Endothelial cell of umbilical vein (primary cell): Measurements from ENCODE around the gene CHD9NB. TPM values are rescaled to one million over a fixed set of nuclear protein-coding genes. Genes with fewer than 3 reads are reported as not detected.

Experiments used
- BruUV-seq: library from RNA; stranded (reverse); fragments of 400-500 nt; replicated peaks from 2 replicates; lab custom pipeline; 2021; lab: Mats Ljungman, UMichigan
- CTCF ChIA-PET: fragments of 300-600, 350-600 bp; sonication (Branson Sonifier 250); formaldehyde crosslinking; loops from one replicate; lab custom pipeline; 2021; ENCODE audit warnings: antibody characterized with exemption, inconsistent platforms; lab: Charles Lee
- POLR2A ChIA-PET: fragments of 300-600, 350-600 bp; sonication (Branson Sonifier 250); formaldehyde crosslinking; loops from one replicate; lab custom pipeline; 2021; ENCODE audit warnings: antibody characterized with exemption, inconsistent platforms; lab: Charles Lee
- DNase-seq: peaks from one replicate; pipeline ENCODE4 v3.0.0-alpha.2; 2011; ENCODE audit warnings: low read depth, low spot score
- FAIRE-seq: peaks from 2 replicates; lab custom pipeline; 2011; peaks lifted over from hg19 to GRCh38; lab: Jason Lieb, UNC
- H2AFZ ChIP-seq: 2 replicates; pipeline ENCODE4 v1.6.0; 2012; ENCODE audit warnings: low read depth, low read length, control low read depth, inconsistent platforms
- H3K27ac ChIP-seq: 2 replicates; pipeline ENCODE4 v1.5.1; 2011; ENCODE audit warnings: low read depth, mild to moderate bottlenecking, control low read depth, low read length, moderate library complexity; ENCODE audit not compliant: insufficient read depth
- H3K27me3 ChIP-seq, 2 experiments: 2 replicates each; pipeline versions ENCODE4 v1.6.0 to v1.6.1; 2011; ENCODE audit warnings: low read length in 2 of 2, mixed read lengths in 1 of 2; ENCODE audit not compliant: control insufficient read depth in 2 of 2, insufficient read depth in 2 of 2
- H3K36me3 ChIP-seq, 2 experiments: 2 replicates in 1 of 2; 3 replicates in 1 of 2; pipeline ENCODE4 v1.5.1; 2011; ENCODE audit warnings: low read length in 2 of 2, mild to moderate bottlenecking in 1 of 2, moderate library complexity in 1 of 2; ENCODE audit not compliant: control insufficient read depth in 2 of 2, insufficient read depth in 2 of 2; ENCODE audit errors: extremely low read depth in 1 of 2
- H3K4me1 ChIP-seq: 3 replicates; pipeline ENCODE4 v1.5.1; 2011; ENCODE audit warnings: mild to moderate bottlenecking, low read length; ENCODE audit not compliant: control insufficient read depth, insufficient read depth; ENCODE audit errors: extremely low read depth
- H3K4me2 ChIP-seq: 2 replicates; pipeline ENCODE4 v1.6.1; 2011; ENCODE audit warnings: low read length, control low read depth, mixed read lengths; ENCODE audit not compliant: insufficient read depth
- H3K4me3 ChIP-seq, 3 experiments: fragments of 200-600 bp in 1 of 3; sonication (generic), shearing (Covaris generic) in 1 of 3; replicated peaks in 1 of 3; 2 replicates each; pipeline ENCODE4 v1.5.1; 2011 to 2016; ENCODE audit warnings: control low read depth in 3 of 3, low read length in 3 of 3, mild to moderate bottlenecking in 2 of 3, inconsistent platforms in 1 of 3, low read depth in 1 of 3, moderate library complexity in 1 of 3; ENCODE audit not compliant: insufficient read depth in 1 of 3
- H3K79me2 ChIP-seq: 2 replicates; pipeline ENCODE4 v1.6.0; 2012; ENCODE audit warnings: low read length, inconsistent platforms; ENCODE audit not compliant: control insufficient read depth, insufficient read depth
- H3K9ac ChIP-seq: replicated peaks from 2 replicates; pipeline ENCODE3; 2011; ENCODE audit warnings: low read length, control low read depth; ENCODE audit not compliant: insufficient read depth; ENCODE audit errors: extremely low read depth
- H3K9me1 ChIP-seq: replicated peaks from 3 replicates; pipeline ENCODE4 v1.6.0; 2011; ENCODE audit warnings: mild to moderate bottlenecking, low read length; ENCODE audit not compliant: control insufficient read depth, insufficient read depth; ENCODE audit errors: extremely low read depth
- H3K9me3 ChIP-seq: replicated peaks from 2 replicates; pipeline ENCODE4 v1.5.1; 2012; ENCODE audit warnings: low read length, inconsistent platforms; ENCODE audit not compliant: control insufficient read depth, insufficient read depth
- H4K20me1 ChIP-seq: replicated peaks from 2 replicates; pipeline ENCODE3; 2011; ENCODE audit warnings: mild to moderate bottlenecking, low read length; ENCODE audit not compliant: control insufficient read depth, insufficient read depth; ENCODE audit errors: extremely low read depth
- EZH2 ChIP-seq: IDR thresholded peaks from 2 replicates; pipeline ENCODE4 v1.6.1; 2012; ENCODE audit warnings: borderline replicate concordance, low read depth, mild to moderate bottlenecking, moderate library complexity, low read length, inconsistent platforms; ENCODE audit not compliant: severe bottlenecking
- FOS ChIP-seq: IDR thresholded peaks from 2 replicates; pipeline ENCODE4 v1.6.1; 2011; ENCODE audit warnings: mild to moderate bottlenecking, low read length, moderate library complexity, borderline replicate concordance; ENCODE audit not compliant: insufficient read depth
- GATA2 ChIP-seq: IDR thresholded peaks from 2 replicates; pipeline ENCODE4 v1.7.0; 2011; ENCODE audit warnings: low read depth, mild to moderate bottlenecking, moderate library complexity, mixed read lengths, low read length; ENCODE audit not compliant: insufficient read length, insufficient read depth
- JUN ChIP-seq: IDR thresholded peaks from 2 replicates; pipeline ENCODE4 v1.6.1; 2011; ENCODE audit warnings: borderline replicate concordance, low read depth; ENCODE audit not compliant: insufficient read length, insufficient read depth
- MYC ChIP-seq: IDR thresholded peaks from one replicate; pipeline ENCODE4 v1.6.1; 2011; ENCODE audit warnings: mild to moderate bottlenecking, low read depth, low read length
- POLR2A ChIP-seq: IDR thresholded peaks from 2 replicates; pipeline ENCODE4 v1.6.1; 2012; ENCODE audit warnings: low read depth, mild to moderate bottlenecking, control low read depth, low read length
- POLR2AphosphoS5 ChIP-seq: IDR thresholded peaks from 2 replicates; pipeline ENCODE4 v1.6.1; 2012; ENCODE audit warnings: low read depth, mild to moderate bottlenecking, control low read depth, low read length, moderate library complexity; ENCODE audit not compliant: insufficient read depth
- dilution Hi-C: fragments of 300-500 bp; cut with MboI; formaldehyde crosslinking; loops from one replicate; pipeline ENCODE4 v1.15.0; 2019; ENCODE audit warnings: low sequenced_read_pairs; ENCODE audit not compliant: extremely low pct_ligation_motif_present
- intact Hi-C: fragments of 100-400 bp; cut with micrococcal nuclease; formaldehyde crosslinking; loops from one replicate; pipeline ENCODE4 v1.10.0; 2022
- polyA plus RNA-seq, 4 experiments: library from polyadenylated mRNA; depleted of rRNA in 3 of 4; stranded (reverse) in 3 of 4; unstranded in 1 of 4; fragments of >200 nt; gene quantifications; 2 replicates each; pipeline versions ENCODE4 v1.2.1 to v1.2.3, GENCODE V29; 2011 to 2012; ENCODE audit warnings: missing spikeins in 1 of 4
- total RNA-seq: library from RNA; stranded (reverse); gene quantifications from 2 replicates; pipeline ENCODE4 v1.2.3, GENCODE V29; 2021
- TF ChIP-seq, protein P1 (sequence below), 2 donors: IDR thresholded peaks; 1 replicate in 1 of 2; 2 replicates in 1 of 2; pipeline ENCODE4 v1.5.1; 2011; ENCODE audit warnings: low read length in 2 of 2, mild to moderate bottlenecking in 2 of 2, moderate library complexity in 2 of 2, control low read depth in 1 of 2, inconsistent platforms in 1 of 2, low read depth in 1 of 2; ENCODE audit not compliant: insufficient read depth in 1 of 2; ENCODE audit errors: extremely low read depth in 1 of 2
- TF ChIP-seq, protein P2 (sequence below): IDR thresholded peaks from 2 replicates; pipeline ENCODE4 v1.6.1; 2011; ENCODE audit not compliant: insufficient read depth, insufficient read length

The CHD9NB gene
- total and polyA plus RNA-seq, 2 donors (not counting 3 experiments of a cell fraction or from before 2014, with no cell fraction given): 0.44 to 0.66 TPM

DNA sequence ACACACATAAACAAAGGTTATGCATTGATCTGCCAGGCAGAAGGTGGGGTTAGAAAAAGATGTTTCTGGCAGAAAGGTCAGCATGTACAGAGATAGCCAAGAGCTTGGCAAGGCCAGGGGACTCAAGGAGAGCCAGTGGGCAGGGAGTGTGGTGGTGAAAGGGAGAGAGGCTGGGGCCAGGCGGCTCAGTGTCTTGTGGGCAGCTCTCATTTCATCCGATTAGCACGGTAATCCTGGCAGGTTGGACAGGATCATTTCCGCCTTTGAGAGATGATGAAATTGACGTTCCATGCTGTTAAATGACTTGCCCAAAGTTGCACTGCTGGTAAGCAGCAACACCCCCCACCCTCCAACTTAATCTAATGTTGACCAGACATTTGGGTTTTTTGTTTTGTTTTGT lies 5.7 kb upstream of the CHD9NB start:
- no peak for DNase-seq
- H3K9ac ChIP-seq: no peak overlapping the region
- H4K20me1 ChIP-seq: no peaks in the 10 kb centered on the region
- dilution Hi-C loops (no loop called here), intact Hi-C loops (loop anchor here (10.0 kb wide), 2 partner anchors 376 to 446 kb away; partner anchors contain the start of genes AKTIP and RBL2)
- H3K4me3 ChIP-seq: no peak overlapping the region
- no peak for FAIRE-seq
- ChIA-PET POLR2A (interaction anchor here (0.6 kb wide), 1 partner anchor 170 kb away, joined by 3 read pairs; no protein-coding TSS in a partner anchor), CTCF (interaction anchor here (0.9 kb wide), 1 partner anchor 41 kb away, joined by 6 read pairs; no protein-coding TSS in a partner anchor)
- no peaks in the 10 kb centered on the region for H3K27me3 ChIP-seq
- H3K9me1 ChIP-seq: no peaks in the 10 kb centered on the region
- no peaks in the 10 kb centered on the region for H3K36me3 ChIP-seq
- no TSS peak for BruUV-seq
- H3K9me3 ChIP-seq: no peaks in the 10 kb centered on the region
- TF ChIP-seq POLR2AphosphoS5 (no peak), MYC (no peak), EZH2 (no peak), JUN (no peak), POLR2A (no peak), FOS (no peak), GATA2 (no peak)
- TF ChIP-seq, protein P1, sequence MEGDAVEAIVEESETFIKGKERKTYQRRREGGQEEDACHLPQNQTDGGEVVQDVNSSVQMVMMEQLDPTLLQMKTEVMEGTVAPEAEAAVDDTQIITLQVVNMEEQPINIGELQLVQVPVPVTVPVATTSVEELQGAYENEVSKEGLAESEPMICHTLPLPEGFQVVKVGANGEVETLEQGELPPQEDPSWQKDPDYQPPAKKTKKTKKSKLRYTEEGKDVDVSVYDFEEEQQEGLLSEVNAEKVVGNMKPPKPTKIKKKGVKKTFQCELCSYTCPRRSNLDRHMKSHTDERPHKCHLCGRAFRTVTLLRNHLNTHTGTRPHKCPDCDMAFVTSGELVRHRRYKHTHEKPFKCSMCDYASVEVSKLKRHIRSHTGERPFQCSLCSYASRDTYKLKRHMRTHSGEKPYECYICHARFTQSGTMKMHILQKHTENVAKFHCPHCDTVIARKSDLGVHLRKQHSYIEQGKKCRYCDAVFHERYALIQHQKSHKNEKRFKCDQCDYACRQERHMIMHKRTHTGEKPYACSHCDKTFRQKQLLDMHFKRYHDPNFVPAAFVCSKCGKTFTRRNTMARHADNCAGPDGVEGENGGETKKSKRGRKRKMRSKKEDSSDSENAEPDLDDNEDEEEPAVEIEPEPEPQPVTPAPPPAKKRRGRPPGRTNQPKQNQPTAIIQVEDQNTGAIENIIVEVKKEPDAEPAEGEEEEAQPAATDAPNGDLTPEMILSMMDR (IDR thresholded peaks at IDR 0.05; ENCODE audit: extremely low read depth in 1 of 2, insufficient read depth in 1 of 2, low read depth in 1 of 2, low read length in 2 of 2): no peak
- TF ChIP-seq, protein P2, sequence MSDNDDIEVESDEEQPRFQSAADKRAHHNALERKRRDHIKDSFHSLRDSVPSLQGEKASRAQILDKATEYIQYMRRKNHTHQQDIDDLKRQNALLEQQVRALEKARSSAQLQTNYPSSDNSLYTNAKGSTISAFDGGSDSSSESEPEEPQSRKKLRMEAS: no peak
- H2AFZ ChIP-seq: no peak overlapping the region
- H3K79me2 ChIP-seq: peaks cover 21% of the 10 kb centered on the region
- H3K4me1 ChIP-seq: peaks cover 18% of the 10 kb centered on the region
- H3K4me2 ChIP-seq: no peak overlapping the region
- no peak overlapping the region for H3K27ac ChIP-seq
